Tibial artery (tissue), 4 donors: ENCODE measurements around the gene TADA2A.

ENCODE experiments used
- DNase-seq, 2 donors: peaks; one replicate each; pipeline ENCODE4 v3.0.0-alpha.2; 2019
- H3K27ac ChIP-seq, 2 donors: fragments of 200-600 bp; sonication (generic) in 1 of 2; 1 replicate in 1 of 2; 2 replicates in 1 of 2; pipeline ENCODE4 v1.5.1; 2018 to 2019; ENCODE audit warnings: mild to moderate bottlenecking in 1 of 2
- H3K27me3 ChIP-seq, 2 donors: fragments of 200-600 bp; sonication (generic) in 1 of 2; one replicate each; pipeline versions ENCODE4 v1.5.1 to v1.6.0; 2016 to 2019
- H3K36me3 ChIP-seq, 3 donors: fragments of 200-600 bp; sonication (generic) in 2 of 3; one replicate each; pipeline ENCODE4 v1.5.1; 2016 to 2019; ENCODE audit warnings: mild to moderate bottlenecking in 2 of 3
- H3K4me1 ChIP-seq, 4 donors: fragments of 200-600 bp; sonication (generic) in 2 of 4; 1 replicate in 3 of 4; 2 replicates in 1 of 4; pipeline ENCODE4 v1.5.1; 2016 to 2019
- H3K4me3 ChIP-seq, 2 donors: fragments of 200-600 bp; sonication (generic) in 1 of 2; 1 replicate in 1 of 2; 2 replicates in 1 of 2; pipeline ENCODE4 v1.5.1; 2018 to 2019; ENCODE audit warnings: mild to moderate bottlenecking in 2 of 2
- H3K9me3 ChIP-seq, 3 donors: fragments of 200-600 bp; sonication (generic) in 1 of 3; one replicate each; pipeline ENCODE4 v1.5.1; 2016 to 2019
- CTCF ChIP-seq, 2 experiments: fragments of 200-600 bp in 1 of 2; fragments of 450-650 bp in 1 of 2; IDR thresholded peaks; one replicate each; pipeline ENCODE4 v1.5.1; 2017 to 2019; ENCODE audit warnings: antibody characterized with exemption in 2 of 2, mild to moderate bottlenecking in 1 of 2, moderate library complexity in 1 of 2
- intact Hi-C: fragments of 100-400 bp; cut with DNase I; formaldehyde crosslinking; loops from one replicate; pipeline ENCODE4 v1.15.0; 2023; ENCODE audit warnings: low total_unique reads

The TADA2A gene

GRCh38 chr17:37463039-37463438 is 56.4 kb downstream of the TADA2A start:
- Histone ChIP-seq H3K27me3 (no peaks in the 10 kb centered on the region), H3K27ac (no peak overlapping the region), H3K4me1 (no peaks in the 10 kb centered on the region), H3K36me3 (peaks cover 0 to 75% (median 57%) of the 10 kb centered on the region in 3 donors), H3K4me3 (no peak overlapping the region), H3K9me3 (no peaks in the 10 kb centered on the region)
- DNase-seq: no peak
- no peak for TF ChIP-seq CTCF (IDR thresholded peaks at IDR 0.05)
- intact Hi-C loops: no loop called here

- no peak for DNase-seq
- no peak for TF ChIP-seq CTCF (IDR thresholded peaks at IDR 0.05)
- Histone ChIP-seq H3K4me1 (no peaks in the 10 kb centered on the region), H3K4me3 (no peak overlapping the region), H3K36me3 (peaks cover 10 to 82% (median 69%) of the 10 kb centered on the region in 3 donors), H3K27ac (no peak overlapping the region), H3K27me3 (no peaks in the 10 kb centered on the region), H3K9me3 (no peaks in the 10 kb centered on the region)
- intact Hi-C loops: no loop called here
Measured at GRCh38 chr17:37465069-37465616, 58.5 kb downstream of the TADA2A start.

- Histone ChIP-seq H3K27me3 (no peaks in the 10 kb centered on the region), H3K4me3 (no peak overlapping the region), H3K9me3 (no peaks in the 10 kb centered on the region), H3K36me3 (peaks cover 21 to 85% (median 79%) of the 10 kb centered on the region in 3 donors), H3K4me1 (no peaks in the 10 kb centered on the region), H3K27ac (no peak overlapping the region)
- no peak for DNase-seq
- no peak for TF ChIP-seq CTCF (IDR thresholded peaks at IDR 0.05)
- intact Hi-C loops: no loop called here
Measured at GRCh38 chr17:37466471-37466870, 59.8 kb downstream of the TADA2A start.

- intact Hi-C loops: no loop called here
- Histone ChIP-seq H3K4me1 (no peaks in the 10 kb centered on the region), H3K4me3 (no peak overlapping the region), H3K27ac (no peak overlapping the region), H3K27me3 (no peaks in the 10 kb centered on the region), H3K36me3 (peaks cover 53 to 97% (median 94%) of the 10 kb centered on the region in 3 donors), H3K9me3 (no peaks in the 10 kb centered on the region)
- DNase-seq: no peak
- TF ChIP-seq CTCF (IDR thresholded peaks at IDR 0.05): no peak
Measured at GRCh38 chr17:37470181-37470580, 63.5 kb downstream of the TADA2A start.

- no peak overlapping the region for H3K4me3 ChIP-seq
- H3K4me1 ChIP-seq: peaks cover 0 to 6% (median 0%) of the 10 kb centered on the region in 4 donors
- intact Hi-C loops: no loop called here
- no peak for DNase-seq
- TF ChIP-seq CTCF (IDR thresholded peaks at IDR 0.05): no peak
- H3K36me3 ChIP-seq: peaks cover 67 to 92% (median 87%) of the 10 kb centered on the region in 3 donors
- no peaks in the 10 kb centered on the region for H3K9me3 ChIP-seq
- no peak overlapping the region for H3K27ac ChIP-seq
- H3K27me3 ChIP-seq: no peaks in the 10 kb centered on the region
Measured at GRCh38 chr17:37475731-37476420, 69.2 kb downstream of the TADA2A start.
